HG03354 (cell line): ENCODE data around the gene PHF21B.
"Not testable (repeated sequence)": the region's sequence is repeated elsewhere in the genome, so short reads cannot be mapped to it uniquely, and the experiment has no call there.

Experiments used
- ATAC-seq: cut with Tn5 transposase; IDR thresholded peaks from one replicate; pipeline ENCODE4 v1.9.1; 2021; ENCODE audit warnings: mild to moderate bottlenecking; ENCODE audit not compliant: unreplicated experiment, poor library complexity, severe bottlenecking

The PHF21B gene

GRCh38 chr22:44926491-44927415 is 83.1 kb downstream of the PHF21B start:
- ATAC-seq, result no peak

- ATAC-seq, result no peak
These were observed 83.7 kb downstream of the PHF21B start for GRCh38 chr22:44926124-44926475.

GRCh38 chr22:44925465-44926123 is 84.2 kb downstream of the PHF21B start:
- ATAC-seq, result no peak

GRCh38 chr22:44924710-44925109 is 85.1 kb downstream of the PHF21B start:
- ATAC-seq, result no peak

- no peak for ATAC-seq
These were observed 85.7 kb downstream of the PHF21B start for GRCh38 chr22:44924098-44924497.

GRCh38 chr22:44921766-44922165 is 88.0 kb downstream of the PHF21B start:
- not testable (repeated sequence) for ATAC-seq

- no peak for ATAC-seq
These were observed 89.6 kb downstream of the PHF21B start for GRCh38 chr22:44920183-44920582.

GRCh38 chr22:44919691-44920090 is 90.1 kb downstream of the PHF21B start:
- no peak for ATAC-seq

- ATAC-seq, result no peak
These were observed 90.8 kb downstream of the PHF21B start for GRCh38 chr22:44918925-44919392.

GRCh38 chr22:44918166-44918924 is 91.5 kb downstream of the PHF21B start:
- no peak for ATAC-seq

- no peak for ATAC-seq
These were observed 92.2 kb downstream of the PHF21B start for GRCh38 chr22:44917372-44918165.

GRCh38 chr22:44916281-44917231 is 93.2 kb downstream of the PHF21B start:
- no peak for ATAC-seq

- no peak for ATAC-seq
These were observed 94.4 kb downstream of the PHF21B start for GRCh38 chr22:44915441-44915840.

- ATAC-seq, result no peak
These were observed 95.6 kb downstream of the PHF21B start for GRCh38 chr22:44914026-44914721.

- no peak for ATAC-seq
These were observed 96.4 kb downstream of the PHF21B start for GRCh38 chr22:44913198-44913983.

- ATAC-seq, result no peak
These were observed 100.6 kb downstream of the PHF21B start for GRCh38 chr22:44909241-44909640.
